Stimulated activated CD8-positive, alpha-beta memory T cell treated with anti-CD3 and anti-CD28 coated beads, Interleukin-4, amount 100 ng/mL, for 24 hours (primary cell): ENCODE results near the gene SMARCA2.
A peak's percentile ranks its signal among the peaks of the same experiment; 100 is the strongest.

Experiments
- DNase-seq: peaks from one replicate; pipeline ENCODE4 v3.0.0-alpha.2; 2020; ENCODE audit warnings: low read depth

Gene SMARCA2

DNA sequence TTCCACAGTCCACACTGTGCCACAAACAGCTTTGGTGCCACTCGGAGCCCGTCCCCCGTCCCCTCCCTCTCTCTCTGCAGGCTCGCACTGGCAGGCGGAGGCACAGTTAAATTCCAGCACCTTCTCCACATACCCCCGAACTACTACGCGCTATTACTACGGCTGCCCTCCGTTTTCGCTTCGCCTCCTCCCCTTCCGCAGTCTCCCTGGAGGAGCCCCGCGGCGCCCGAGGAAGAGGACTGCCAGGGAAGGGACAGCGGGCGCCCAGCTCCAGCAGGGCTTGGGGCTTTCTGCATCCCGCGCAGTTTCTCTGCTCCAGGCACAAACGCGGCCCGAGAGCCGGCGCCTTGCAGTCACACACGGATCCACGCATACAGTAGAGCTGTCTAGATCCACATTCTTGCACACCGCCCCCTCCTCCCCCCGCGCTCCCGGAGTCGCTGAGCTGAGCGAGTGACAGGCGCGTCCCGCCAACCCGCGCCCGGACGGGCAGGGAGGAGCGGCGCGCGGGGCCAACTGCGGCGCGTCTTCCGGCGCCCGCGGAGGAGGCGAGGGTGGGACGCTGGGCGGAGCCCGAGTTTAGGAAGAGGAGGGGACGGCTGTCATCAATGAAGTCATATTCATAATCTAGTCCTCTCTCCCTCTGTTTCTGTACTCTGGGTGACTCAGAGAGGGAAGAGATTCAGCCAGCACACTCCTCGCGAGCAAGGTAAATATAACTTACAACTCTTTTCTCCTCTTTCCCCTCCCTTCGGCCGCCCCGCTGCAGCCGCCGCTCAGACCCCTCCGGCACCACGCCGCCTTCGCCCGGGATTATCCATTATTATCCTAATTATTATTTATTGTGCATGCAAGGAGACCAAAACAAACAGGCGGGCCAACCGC, at the start of gene SMARCA2:
Gene SMARCA2, plus strand, starts transcription at position 652 of the 885 bp plus-strand sequence. CDS start 13,676 bp downstream, outside the sequence.
- DNase-seq = peak; percentile 96

GRCh38 chr9:1966725-1967366, 48.3 kb upstream of the SMARCA2 start:
- DNase-seq = no peak

- no peak for DNase-seq
Measured at GRCh38 chr9:1969160-1969559, 46.0 kb upstream of the SMARCA2 start.

DNA sequence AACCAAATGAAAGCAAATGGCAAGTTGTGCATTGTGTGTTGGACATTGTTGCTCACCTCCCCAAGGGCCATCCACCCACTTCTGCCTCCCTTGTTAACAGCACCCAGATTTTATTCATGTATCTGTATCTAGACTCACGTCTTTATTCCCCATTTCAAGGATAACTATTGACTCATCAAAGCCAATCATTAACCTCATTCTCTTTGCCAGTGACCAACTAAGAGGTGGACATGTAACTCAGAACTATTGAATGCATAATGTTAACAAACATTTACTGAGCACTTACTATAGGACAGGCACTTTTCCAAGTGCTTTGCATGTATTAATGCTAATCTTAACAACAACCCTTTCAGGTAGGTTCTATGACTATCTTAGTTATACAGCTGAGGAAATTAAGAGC, 45.2 kb upstream of the SMARCA2 start:
- no peak for DNase-seq

DNA sequence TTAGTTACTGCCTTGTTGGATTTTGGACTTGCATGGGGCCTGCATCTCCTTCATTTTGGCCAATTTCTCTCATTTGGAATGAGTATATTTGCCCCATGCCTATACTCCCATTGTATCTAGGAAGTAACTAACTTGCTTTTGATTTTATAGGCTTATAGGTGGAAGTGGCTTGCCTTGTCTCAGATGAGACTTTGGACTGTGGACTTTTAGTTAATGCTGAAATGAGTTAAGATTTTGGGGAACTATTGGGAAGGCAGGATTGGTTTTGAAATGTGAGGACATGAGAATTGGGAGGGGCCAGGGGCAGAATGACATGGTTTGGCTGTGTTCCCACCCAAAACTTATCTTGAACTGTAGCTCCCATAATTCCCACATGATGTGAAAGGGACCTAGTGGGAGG, 42.5 kb upstream of the SMARCA2 start:
- no peak for DNase-seq

GRCh38 chr9:1977026-1977425, 38.1 kb upstream of the SMARCA2 start:
- no peak for DNase-seq

GRCh38 chr9:1978941-1979340, 36.2 kb upstream of the SMARCA2 start:
- DNase-seq = no peak

DNA sequence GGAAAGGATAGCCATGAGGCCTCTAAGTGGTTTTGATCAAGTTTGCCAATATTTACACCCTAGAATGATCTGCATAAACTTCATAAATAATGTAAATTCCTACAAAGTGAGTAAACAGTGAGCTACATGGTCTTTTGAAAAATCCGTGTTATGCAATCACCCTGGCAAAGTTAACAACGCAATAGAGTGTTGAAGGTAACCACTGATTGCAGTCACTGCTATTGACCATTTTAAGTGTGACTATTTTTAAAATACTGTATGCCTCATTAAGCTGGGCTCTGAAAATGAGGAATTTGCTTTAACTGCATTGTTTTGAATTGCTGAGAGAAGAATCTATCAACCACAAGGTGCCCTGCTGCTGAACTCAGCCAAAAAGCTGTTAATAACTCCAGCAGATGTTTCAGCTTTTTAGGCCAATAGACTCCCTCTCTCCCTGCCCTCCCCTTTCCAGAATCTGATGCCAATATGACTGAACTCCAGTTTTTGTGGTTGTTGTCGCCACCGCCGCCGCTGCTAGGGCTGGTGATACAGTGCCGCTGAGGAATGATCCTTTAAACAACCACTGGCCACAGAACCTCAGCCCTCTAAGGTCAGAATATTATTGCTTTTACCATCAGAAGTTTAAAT, 35.3 kb upstream of the SMARCA2 start:
- no peak for DNase-seq

DNA sequence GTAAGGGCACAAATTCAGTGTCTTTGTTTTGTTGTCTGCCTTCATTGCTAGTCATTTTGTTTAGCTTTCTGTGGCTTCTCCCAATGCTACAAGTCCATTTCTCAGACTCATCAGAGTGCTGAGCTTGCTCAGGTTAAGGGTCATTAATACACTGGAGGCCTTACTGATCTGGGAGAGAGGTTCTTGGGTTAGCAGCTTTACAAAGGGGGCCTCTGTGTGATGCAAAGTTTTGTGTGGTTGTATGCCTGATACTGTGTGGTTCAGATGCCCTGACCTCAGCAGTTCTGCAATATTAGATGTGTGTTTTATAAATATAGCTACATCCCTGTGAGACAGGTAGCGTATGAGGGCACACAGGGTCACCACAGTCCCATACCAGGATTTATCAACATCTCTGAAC, 34.8 kb upstream of the SMARCA2 start:
- no peak for DNase-seq

GRCh38 chr9:1982074-1982473, 33.1 kb upstream of the SMARCA2 start:
- DNase-seq = no peak

DNA sequence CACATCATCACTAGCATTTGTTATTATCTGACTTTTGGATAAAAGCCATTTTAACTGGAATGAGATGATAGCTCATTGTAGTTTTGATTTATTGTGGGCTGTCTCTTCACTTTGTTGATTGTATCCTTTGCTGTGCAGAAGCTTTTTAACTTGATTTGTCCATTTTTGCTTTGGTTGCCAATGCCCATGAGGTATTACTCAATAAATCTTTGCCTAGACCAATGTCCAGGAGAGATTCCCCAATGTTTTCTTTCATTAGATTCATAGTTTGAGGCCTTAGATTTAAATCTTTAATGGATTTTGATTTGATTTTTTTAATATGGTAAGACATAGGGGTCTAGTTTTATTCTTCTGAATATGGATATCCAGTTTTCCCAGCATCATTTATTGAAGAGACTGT, 28.8 kb upstream of the SMARCA2 start:
- DNase-seq = no peak

- DNase-seq = no peak
Measured at GRCh38 chr9:1989500-1989899, 25.6 kb upstream of the SMARCA2 start.

DNA sequence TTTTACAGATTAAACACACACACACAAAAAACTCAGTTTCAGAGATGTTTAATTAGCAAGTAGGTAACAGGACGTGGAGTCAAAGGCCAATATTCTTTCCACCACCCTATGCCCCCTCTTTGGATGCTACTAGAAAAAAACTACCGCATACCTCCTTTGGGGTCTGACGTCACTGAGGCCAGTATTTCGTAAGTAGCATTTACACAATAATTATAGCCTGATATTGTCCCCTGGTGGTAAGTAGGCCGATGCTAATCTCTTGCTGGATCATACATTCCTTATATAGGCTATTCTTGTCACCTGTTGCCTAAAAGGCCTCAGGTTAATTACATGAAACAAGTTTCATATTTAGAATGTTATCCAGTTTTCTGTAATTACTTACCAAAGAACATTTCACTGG, 21.0 kb upstream of the SMARCA2 start:
- no peak for DNase-seq

DNA sequence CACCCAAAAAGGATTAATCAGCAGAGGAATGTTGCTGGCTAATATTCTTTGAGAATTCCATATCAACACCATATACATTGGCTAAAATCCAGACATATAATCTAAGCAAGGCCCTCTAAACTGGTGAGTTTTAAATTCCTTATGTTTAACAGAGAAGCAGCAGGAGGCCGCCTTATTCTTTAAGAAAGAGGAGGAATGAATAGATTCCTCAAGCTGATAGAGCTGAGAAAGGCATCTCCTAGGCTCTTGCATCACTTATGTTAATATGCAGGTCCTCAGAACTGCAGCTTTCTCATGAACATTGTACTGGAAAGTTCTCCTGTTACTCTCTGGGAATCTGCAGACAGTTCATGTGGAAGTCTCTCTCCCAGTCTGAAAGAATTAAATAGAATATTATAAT, 20.1 kb upstream of the SMARCA2 start:
- no peak for DNase-seq

GRCh38 chr9:1996156-1996555, 19.0 kb upstream of the SMARCA2 start:
- DNase-seq = no peak

DNA sequence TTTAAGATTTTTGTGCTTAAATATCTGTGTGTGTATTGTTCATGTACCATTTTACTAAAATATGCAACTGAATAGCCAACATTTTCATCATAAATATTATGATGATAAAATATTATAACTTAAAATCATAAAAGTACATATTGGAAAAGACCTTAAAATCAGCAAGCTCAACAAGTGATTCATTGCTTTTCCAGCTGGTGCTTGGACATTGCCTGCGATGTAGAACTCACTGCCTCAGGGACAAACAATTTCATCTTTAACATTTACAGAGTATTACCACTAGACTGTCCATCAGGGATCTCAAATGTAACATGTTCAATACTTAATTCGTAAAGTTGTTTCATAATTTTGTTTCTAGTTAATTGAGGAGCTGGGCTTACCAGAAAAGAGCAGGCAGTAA, 17.5 kb upstream of the SMARCA2 start:
- DNase-seq = no peak

DNA sequence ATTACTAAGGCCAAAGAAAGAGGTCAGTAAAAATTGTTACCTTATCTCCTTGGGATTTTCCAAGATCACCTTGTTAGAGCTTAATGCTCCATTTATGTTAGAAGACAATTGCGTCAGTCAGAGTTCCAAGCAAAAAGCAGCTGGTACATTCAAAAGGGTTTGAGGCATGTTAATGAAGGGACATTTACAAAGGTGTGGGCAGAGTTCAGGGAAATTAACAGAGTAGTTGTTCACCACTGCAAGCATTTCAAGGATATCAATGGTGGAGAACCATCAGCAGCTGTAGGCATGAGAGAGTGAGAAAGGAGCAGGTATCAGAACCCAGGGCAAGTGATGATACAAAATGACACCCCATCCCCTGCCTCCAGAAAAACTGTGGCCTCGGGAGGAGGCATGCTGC, 17.0 kb upstream of the SMARCA2 start:
- no peak for DNase-seq

GRCh38 chr9:2000314-2000713, 14.8 kb upstream of the SMARCA2 start:
- no peak for DNase-seq

DNA sequence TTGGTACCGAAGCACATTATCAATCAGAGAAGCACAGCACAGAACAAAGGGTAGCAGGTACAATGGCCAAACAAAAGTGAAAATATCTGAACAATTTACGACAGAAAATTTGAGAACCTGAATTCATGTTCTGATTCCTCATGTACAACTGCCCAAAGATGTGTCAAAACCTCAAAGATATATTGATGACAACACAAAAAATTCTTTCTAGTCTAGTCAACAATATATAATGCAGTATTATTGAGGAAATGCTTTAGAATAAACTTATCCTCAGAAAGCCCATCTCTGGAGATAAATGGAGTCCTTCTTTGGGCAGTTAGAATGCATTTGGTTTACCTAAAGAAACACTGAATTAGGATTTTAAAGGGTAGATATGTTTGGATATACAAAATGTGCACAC, 6.8 kb upstream of the SMARCA2 start:
- no peak for DNase-seq

DNA sequence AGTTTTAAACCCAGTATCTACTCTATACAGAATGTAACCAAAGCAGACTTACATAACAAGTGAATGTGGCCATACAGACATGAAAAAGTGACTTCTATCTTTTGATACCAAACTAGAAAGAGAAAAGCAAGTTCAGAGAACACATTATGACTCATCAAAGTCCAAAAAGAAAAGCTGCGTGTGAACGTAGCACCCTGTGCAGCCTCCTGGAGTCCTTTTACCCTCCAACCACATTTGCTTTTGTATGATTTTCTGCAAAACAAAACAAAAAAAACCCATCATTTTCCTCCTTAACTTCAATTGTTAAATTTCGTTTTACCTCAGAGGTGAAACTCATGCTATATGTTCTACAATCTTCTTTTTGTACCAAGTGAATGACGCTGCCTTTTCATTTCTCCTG, 2.8 kb upstream of the SMARCA2 start:
- no peak for DNase-seq

DNA sequence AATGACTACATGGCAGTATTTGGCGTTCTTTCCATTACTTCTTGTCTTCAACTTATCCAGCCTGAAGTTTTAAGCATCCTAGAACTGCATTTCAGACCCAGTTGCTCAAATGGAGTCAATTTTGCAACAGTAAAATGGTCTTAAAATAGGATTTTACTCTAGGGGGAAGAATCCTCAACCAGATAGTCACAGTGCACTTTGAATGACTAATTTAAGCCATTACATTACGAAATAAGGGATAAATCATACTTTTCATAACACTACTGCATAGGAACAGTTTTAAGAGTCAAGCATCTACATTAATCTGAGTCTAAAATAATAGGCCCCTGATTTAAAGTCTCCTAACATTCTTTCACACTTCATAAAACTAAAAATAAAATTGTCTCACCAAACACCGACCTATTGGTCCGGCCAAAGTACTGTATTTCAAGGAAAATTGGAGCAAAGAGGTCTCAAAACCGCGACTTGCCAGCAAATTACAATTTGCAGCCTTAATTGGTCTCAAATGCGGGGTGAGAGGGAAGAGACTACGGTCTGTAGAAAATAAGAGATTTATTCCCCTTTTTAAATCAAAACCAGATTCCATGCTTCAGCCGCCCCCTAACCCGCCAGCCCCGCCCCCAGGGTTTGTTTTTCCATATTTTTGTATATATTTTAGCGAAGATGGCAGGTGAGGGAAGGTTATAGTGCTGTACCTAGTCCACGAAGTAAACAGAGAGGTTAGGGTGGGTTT, 1.2 kb upstream of the SMARCA2 start:
- no peak for DNase-seq
